GM19455 (cell line): Measurements from ENCODE around the gene SPEF2.
"Not testable (repeated sequence)": the region's sequence is repeated elsewhere in the genome, so short reads cannot be mapped to it uniquely, and the experiment has no call there.

Source experiments
- ATAC-seq: cut with Tn5 transposase; IDR thresholded peaks from one replicate; pipeline ENCODE4 v1.9.1; 2021; ENCODE audit not compliant: unreplicated experiment

The SPEF2 gene

DNA sequence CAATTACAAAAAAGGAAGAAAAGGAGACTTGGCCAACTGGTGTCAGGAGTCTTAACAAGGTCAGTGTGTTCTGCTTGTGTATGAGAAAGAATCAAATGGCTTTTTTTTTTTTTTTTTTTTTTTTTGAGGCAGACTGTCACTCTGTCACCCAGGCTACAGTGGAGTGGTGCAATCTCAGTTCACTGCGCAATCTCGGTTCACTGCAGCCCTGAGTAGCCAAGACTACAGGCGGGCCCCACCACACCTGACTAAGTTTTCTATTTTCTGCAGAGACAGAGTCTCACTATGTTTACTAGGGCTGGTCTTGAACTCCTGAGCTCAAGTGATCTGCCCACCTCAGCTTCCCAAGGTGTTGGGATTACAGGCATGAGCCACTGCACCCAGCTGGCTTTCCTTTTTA lies 236.0 kb downstream of the SPEF2 start:
- no peak for ATAC-seq

DNA sequence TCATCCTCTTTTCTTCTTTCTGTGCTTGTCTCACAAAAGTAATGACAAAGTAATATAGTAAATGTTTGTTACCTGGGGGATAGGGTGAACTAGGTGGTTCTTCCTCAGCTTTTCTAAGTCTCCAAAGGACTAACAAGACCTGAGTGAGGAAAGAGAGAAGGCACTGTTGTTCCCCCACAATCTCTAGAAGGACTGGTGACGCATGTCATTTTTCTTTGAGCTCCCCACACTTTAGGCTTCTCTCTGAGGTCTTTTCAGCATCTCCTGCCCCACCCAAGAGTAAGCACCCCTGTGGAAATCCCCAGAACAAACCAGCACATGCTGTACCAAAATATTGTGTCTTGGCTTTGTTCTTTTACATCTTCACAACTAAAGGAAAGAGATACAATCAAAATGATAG lies 236.6 kb downstream of the SPEF2 start:
- ATAC-seq, result no peak

DNA sequence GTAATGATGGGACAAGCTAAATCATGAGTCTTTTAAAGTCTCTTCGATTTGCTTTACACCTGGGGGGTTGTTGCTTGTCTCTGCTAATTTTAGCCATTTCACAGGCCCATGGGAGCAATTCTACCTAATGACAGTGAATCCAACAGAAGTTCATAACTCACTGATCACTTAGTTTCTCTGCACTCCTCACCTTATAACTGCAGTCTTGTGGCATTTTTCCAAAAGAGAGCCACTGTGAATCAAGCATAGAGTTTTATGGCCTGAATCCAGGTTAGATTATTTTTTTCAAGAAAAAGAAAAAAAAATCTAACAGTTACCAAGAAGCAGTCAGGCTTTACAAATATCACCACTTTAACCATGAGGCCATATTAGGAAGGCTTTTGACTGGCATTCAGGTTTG lies 237.5 kb downstream of the SPEF2 start:
- no peak for ATAC-seq

DNA sequence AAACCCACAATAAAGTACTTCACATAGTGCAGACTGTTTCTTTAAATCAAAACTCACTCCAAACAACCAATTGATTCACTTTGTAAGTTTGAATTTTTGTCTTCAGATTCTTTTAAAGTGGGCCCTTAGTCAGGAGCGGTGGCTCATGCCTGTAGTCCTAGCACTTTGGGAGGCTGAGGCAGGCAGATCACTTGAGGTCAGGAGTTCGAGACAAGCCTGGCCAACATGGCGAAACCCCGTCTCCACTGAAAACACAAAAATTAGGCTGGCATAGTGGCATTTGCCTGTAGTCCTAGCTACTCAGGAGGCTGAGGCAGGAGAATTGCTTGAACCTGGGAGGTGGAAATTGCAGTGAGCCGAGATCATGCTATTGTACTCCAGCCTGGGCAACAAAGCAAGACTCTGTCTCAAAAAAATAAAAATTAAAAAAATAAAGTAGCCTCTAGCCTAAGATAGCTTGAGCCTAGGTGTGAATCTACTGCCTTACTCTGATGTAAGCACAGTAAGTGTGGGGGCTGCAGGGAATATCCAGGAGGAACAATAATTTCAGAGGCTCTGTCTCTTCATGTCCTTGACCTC lies 238.6 kb downstream of the SPEF2 start:
- ATAC-seq, result not testable (repeated sequence)

DNA sequence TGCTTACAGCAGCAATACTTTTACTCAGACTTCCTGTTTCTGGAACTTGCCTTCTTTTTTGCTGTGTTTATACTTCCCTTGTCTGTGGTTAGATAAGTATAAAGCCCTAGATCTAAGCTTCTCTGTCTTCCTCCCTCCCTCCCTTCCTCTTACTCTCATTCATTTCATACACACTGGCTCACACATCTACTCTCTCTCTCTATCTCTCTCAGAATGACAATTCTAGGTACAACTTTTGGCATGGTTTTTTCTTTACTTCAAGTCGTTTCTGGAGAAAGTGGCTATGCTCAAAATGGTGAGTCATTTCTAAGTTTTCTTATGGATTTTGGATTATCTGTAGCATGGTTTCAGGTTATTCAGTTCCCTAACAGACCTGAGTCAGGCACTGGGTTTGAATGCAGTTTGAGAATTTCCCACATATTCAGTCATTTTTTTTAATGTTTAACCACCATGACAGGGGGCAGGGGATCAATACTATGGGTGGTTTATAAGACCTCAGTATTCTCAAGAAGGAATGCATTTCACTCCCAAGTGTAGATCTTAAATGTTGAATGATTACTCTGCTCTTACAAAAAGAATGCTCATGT lies 239.2 kb downstream of the SPEF2 start, which contains the start of gene IL7R:
IL7R (plus strand) TSS at position 127 of the 587 bp plus-strand sequence; CDS start at position 214, 87 bp downstream.
- ATAC-seq, result no peak

DNA sequence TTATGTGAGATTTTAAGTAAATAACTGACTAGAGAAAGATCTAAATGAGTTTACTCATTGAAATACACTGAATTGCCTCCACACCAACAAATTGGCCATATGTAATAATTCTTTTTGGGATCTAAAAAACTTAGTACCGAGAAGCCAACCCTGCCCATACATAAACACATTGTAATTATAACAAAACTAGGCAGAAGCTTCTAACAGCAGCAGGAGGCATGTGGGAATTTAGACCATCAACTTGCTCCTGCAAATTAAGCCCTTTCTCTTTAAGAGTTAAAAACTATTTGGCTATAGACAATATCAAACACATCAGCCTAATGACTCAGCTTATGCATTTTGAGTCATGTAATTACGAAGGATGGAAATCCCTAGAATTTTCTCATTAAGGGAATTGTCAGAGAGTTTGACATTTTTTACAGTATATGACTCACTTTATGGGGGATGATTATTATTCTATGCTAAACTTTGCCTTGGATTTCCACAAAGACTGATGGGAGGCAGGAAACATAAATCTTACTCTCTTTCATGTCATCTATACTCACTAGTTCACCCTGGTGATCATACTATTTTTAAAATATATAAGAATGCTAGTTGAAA lies 240.0 kb downstream of the SPEF2 start:
- no peak for ATAC-seq

DNA sequence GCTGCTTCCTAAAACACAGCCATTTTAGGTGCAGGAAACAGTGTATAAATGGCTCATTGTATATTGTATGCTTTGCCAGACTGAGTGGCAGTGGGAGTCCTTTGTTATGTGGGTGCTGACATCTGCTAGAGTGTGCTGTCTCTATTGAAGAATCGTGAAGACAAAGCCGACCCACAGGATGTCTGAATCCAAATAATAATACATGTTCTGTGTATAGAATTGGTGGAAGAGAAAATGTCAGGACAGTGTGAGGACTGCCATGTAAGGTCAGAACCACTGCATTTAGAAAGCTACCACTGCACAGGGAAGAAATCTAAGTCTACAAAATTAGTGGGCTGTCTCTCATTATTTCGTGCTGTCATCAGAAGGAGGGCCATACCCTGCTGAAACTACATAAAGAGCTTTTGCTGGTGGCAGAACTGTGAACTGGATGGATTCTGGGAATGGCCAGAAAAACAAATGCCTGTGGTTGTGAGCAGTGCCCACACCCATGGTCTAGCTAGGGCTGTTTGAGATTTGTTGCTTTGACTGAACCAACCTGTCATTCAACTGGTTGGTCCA lies 241.5 kb downstream of the SPEF2 start:
- no peak for ATAC-seq

DNA sequence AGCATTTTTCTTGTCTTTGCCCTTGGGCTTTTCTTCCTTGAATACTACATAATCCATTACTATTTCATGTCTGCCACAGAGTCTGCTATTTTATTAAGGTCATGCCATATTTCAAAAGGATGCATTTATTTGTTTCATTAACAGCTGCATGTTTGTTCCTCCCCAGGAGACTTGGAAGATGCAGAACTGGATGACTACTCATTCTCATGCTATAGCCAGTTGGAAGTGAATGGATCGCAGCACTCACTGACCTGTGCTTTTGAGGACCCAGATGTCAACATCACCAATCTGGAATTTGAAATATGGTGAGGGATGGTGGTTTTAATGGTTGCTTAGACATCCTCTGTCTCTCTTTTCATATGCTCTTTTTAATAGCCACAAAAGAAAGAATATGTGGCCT lies 243.0 kb downstream of the SPEF2 start:
- no peak for ATAC-seq

DNA sequence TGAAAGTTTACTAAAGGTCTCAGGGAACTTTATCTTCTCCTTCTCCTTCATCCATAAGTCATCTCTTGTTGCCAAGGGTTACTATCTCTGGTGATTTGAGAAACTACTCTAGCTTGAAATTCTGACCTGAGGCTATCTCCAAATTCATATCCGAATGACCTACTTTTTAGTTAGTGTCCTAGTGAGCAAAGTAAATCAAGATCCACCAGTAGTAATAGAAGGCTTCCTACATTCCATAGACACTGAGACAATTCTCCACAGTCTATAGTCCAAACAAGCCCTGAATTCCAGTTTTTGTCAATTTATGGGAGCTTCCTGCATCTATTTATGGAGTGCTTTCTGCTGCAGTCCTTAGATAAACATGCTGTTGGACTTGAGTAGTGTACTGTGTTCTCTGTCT lies 244.1 kb downstream of the SPEF2 start:
- no peak for ATAC-seq

DNA sequence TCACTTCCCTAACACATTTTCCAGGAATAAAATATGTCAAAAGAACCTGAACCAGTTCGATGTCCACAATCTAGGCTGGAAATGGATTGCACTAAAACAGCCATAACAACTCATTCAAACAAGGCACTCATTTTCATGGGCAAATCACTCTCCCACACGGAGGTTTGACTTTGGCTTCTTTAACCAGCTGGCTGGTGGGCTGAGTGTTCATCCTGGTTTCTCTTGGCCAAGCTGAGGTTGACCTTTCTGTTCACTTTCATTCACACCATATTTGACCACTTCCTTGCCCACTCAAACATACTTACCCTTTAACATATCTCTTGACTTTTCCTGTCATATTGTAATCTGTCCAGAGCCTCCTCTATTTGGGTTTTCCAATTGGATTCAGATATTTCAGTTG lies 244.5 kb downstream of the SPEF2 start:
- no peak for ATAC-seq

DNA sequence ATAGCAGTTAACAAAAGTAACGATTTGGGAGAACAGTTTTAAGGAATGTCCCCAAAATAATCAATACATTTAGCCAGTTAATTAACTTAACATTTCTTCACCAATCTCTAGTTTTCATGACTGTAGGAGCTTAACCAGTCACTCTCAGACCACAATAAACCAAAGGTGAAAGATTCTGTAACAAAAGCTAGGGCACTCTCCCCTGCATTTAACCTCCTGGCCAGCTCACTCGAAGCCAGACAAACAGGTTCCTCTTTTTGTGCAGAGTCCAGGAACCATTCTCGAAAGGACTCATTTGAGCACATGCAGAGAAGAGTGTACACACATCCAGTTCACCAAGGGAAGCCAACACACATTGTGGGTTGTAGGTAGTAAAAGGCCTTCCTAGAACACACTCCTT lies 245.5 kb downstream of the SPEF2 start:
- no peak for ATAC-seq
